ENCODE measurements around the gene DCXR.
A peak's percentile ranks its signal among the peaks of the same experiment; 100 is the strongest.

DCXR gene

GRCh38 chr17:82025401-82026107, 11.9 kb downstream of the DCXR start:
- no peak for DNase-seq (ENCODE audit: low read depth)
- H3K4me3 ChIP-seq (ENCODE audit: low read depth, low read length), result no peak overlapping the region
- no peak for TF ChIP-seq CTCF (IDR thresholded peaks at IDR 0.05; ENCODE audit: control insufficient read depth, extremely low read depth, insufficient read depth)

GRCh38 chr17:82024859-82025258, 12.6 kb downstream of the DCXR start:
- DNase-seq (ENCODE audit: low read depth), result no peak

GRCh38 chr17:82023447-82024241, 13.9 kb downstream of the DCXR start:
- no peak for TF ChIP-seq CTCF (IDR thresholded peaks at IDR 0.05; ENCODE audit: control insufficient read depth, extremely low read depth, insufficient read depth)
- no peak for DNase-seq (ENCODE audit: low read depth)
- peak overlapping the region; percentile 63 for H3K4me3 ChIP-seq (ENCODE audit: low read depth, low read length)

More at GRCh38 chr17:82024859-82025258, 12.6 kb downstream of the DCXR start:
- H3K4me3 ChIP-seq (ENCODE audit: low read depth, low read length), result no peak overlapping the region; the same call in 1 of the 2 replicates
- no peak for TF ChIP-seq CTCF (IDR thresholded peaks at IDR 0.05; ENCODE audit: control insufficient read depth, extremely low read depth, insufficient read depth)

GRCh38 chr17:82022981-82023446, 14.5 kb downstream of the DCXR start, which contains the start of gene LRRC45:
LRRC45 (plus strand) TSS chr17:82023305; CDS start chr17:82023644, 339 bp downstream.
- peak within 1 kb of the TSS; percentile 97 for H3K4me3 ChIP-seq (ENCODE audit: low read depth, low read length)
- TF ChIP-seq CTCF (IDR thresholded peaks at IDR 0.05; ENCODE audit: control insufficient read depth, extremely low read depth, insufficient read depth), result no peak
- DNase-seq (ENCODE audit: low read depth), result peak; percentile 98

- peak within 1 kb of the TSS; percentile 97 for H3K4me3 ChIP-seq (ENCODE audit: low read depth, low read length)
- no peak for DNase-seq (ENCODE audit: low read depth)
- no peak for TF ChIP-seq CTCF (IDR thresholded peaks at IDR 0.05; ENCODE audit: control insufficient read depth, extremely low read depth, insufficient read depth)
Measured at GRCh38 chr17:82022310-82022980, 15.1 kb downstream of the DCXR start, which contains the start of gene CENPX. CENPX (minus strand) TSS chr17:82022878; CDS start chr17:82022861, 17 bp downstream.

GRCh38 chr17:82021900-82022309, 15.6 kb downstream of the DCXR start:
- peak overlapping the region; percentile 97 for H3K4me3 ChIP-seq (ENCODE audit: low read depth, low read length)
- no peak for TF ChIP-seq CTCF (IDR thresholded peaks at IDR 0.05; ENCODE audit: control insufficient read depth, extremely low read depth, insufficient read depth)
- DNase-seq (ENCODE audit: low read depth), result no peak
